ENCODE measurements around the gene APBB3. TPM values are rescaled to one million over a fixed set of nuclear protein-coding genes. Genes with fewer than 3 reads are reported as not detected.

The APBB3 gene
- total RNA-seq, 4 donors from 2014 or later = 20.2 to 33.5 (median 26.1) TPM

DNA sequence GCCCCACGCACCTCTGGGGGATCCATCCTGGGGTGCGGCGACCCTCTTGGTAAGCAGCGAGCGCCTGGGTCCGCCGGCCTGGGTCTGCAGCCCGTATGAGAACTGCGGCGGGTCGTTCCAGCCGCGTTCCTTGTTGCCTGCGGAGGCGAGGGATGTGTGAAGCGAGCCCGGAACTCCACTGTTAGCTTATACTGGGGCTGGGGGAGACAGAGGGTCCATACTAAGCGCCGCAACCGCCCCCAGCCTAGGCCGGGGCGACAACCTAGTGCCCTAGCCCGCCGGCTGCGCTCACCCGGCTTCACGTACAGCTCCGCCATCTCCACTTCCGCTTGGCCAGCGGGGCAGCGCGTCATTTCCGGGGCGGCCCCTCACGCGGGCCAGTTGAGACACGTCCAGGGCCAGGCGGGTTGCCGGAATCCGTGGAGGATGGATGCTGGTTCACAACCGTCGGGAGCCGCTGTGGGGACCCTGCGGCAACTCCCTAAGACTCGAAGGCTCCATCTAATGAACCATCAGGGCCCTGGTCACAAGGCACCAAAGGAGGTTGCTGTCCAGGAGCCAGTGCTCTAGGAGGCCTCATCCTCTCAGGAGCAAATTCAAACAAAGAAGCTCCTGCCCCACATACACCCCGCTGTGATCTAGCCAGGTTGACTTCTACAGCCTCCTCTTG, 7.1 kb downstream of the APBB3 start, which contains the start of gene SRA1:
Gene SRA1 (minus strand): TSS at position 338 of the 670 bp plus-strand sequence. CDS start 21 bp downstream, at position 317.
- peak; percentile 90 to 92 for DNase-seq
- H3K4me3 ChIP-seq (replicated peaks in 1 of 3) = peak within 1 kb of the TSS; percentile 22 to 91 (median 66)
- WGBS, 2 donors = 2 to 11% methylated on average over 1 to 14 of the region's 46 CpGs
- H3K36me3 ChIP-seq = peaks cover 5 to 10% of the 10 kb centered on the region in 2 donors
- H3K9me3 ChIP-seq = no peaks in the 10 kb centered on the region
- H3K27me3 ChIP-seq = no peaks in the 10 kb centered on the region
- H3K4me1 ChIP-seq = peaks cover 9 to 22% of the 10 kb centered on the region in 2 donors
- intact Hi-C loops (cut with DNase I) = no loop called here
- peak within 1 kb of the TSS; percentile 50 to 83 (median 65) for H3K27ac ChIP-seq
- peak in 1 of 2 donors; percentile 95 for TF ChIP-seq POLR2A (IDR thresholded peaks at IDR 0.05)
- TF ChIP-seq, protein P1, sequence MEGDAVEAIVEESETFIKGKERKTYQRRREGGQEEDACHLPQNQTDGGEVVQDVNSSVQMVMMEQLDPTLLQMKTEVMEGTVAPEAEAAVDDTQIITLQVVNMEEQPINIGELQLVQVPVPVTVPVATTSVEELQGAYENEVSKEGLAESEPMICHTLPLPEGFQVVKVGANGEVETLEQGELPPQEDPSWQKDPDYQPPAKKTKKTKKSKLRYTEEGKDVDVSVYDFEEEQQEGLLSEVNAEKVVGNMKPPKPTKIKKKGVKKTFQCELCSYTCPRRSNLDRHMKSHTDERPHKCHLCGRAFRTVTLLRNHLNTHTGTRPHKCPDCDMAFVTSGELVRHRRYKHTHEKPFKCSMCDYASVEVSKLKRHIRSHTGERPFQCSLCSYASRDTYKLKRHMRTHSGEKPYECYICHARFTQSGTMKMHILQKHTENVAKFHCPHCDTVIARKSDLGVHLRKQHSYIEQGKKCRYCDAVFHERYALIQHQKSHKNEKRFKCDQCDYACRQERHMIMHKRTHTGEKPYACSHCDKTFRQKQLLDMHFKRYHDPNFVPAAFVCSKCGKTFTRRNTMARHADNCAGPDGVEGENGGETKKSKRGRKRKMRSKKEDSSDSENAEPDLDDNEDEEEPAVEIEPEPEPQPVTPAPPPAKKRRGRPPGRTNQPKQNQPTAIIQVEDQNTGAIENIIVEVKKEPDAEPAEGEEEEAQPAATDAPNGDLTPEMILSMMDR (IDR thresholded peaks at IDR 0.05) = no peak

DNA sequence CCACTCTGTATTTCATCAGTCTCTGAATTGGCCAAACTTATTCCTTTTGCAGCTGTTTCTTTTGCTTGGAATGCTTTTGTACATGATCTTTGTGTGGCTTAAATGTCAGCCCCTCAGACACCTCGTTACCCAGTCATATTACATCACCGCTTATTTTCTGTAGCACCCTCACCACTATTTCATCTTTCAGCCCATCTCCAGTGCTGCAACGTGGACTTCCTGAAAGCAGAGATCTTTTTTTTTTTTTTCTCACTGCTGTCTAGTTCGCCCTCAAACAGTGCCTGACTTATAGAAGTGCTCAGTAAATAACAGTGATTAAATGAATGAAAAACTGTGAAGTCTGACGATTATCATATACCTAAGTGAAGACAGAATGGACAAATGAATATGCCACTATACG, 8.0 kb downstream of the APBB3 start:
- intact Hi-C loops (cut with DNase I) = no loop called here
- TF ChIP-seq, protein P1 (IDR thresholded peaks at IDR 0.05) = no peak
- TF ChIP-seq POLR2A (IDR thresholded peaks at IDR 0.05) = no peak
- DNase-seq = no peak
- H3K4me3 ChIP-seq (replicated peaks in 1 of 3) = peak overlapping the region; percentile 22 to 91 (median 66)
- H3K27ac ChIP-seq = peak overlapping the region in 1 of 3 donors; percentile 65
- no peaks in the 10 kb centered on the region for H3K27me3 ChIP-seq
- H3K4me1 ChIP-seq = peaks cover 9 to 22% of the 10 kb centered on the region in 2 donors
- no peaks in the 10 kb centered on the region for H3K9me3 ChIP-seq
- H3K36me3 ChIP-seq = peaks cover 9 to 10% of the 10 kb centered on the region in 2 donors
- 4 to 5% methylated on average over 6 of the region's 6 CpGs for WGBS, 2 donors

DNA sequence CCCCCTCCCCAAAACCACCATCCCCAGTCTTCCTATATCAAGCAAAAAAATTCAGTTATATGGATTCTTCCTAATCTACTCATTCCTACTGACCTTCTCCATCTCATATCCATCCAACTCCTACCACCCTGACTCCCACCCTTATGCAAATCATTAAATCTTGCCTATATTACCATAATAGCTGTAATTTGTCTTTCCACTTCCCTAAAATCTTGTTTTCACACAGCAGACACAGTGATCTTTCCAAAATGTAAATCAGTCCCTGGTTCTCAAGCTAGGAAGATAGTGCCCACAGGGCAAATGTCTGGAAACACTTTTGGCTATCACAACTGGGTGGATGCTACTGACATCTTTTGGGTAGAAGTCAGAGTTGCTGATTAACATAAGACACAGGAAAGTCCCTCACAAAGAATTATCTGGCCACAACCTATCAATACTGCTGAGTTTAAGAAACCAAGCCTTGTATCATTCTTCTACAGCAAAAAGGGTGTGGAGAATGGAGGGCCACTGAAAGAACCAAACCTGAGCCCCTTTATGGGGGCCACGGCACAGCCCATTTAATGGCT, 8.6 kb downstream of the APBB3 start:
- intact Hi-C loops (cut with DNase I) = no loop called here
- no peak overlapping the region for H3K4me3 ChIP-seq (replicated peaks in 1 of 3)

DNA sequence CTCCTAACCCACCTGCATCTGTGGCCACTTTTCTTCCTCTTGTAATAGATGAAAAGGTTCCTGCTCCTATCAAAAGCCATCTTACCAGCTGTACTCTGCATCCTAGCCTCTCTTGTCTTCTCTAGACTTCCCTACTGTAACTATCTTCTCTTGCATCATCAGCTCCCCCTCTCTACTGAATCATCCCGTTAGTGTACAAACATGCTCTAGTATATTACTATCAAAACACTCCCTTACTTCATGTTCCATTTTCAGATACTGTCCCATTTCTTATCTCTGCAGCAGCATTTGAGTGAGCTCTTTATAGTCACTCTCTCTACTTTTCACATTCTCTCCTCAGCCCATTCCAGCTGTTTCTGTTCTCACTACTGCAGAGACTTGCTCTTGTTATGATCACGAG, 9.9 kb downstream of the APBB3 start:
- no peak for DNase-seq
- no peak overlapping the region for H3K4me3 ChIP-seq (replicated peaks in 1 of 3)
- H3K9me3 ChIP-seq = no peaks in the 10 kb centered on the region
- intact Hi-C loops (cut with DNase I) = no loop called here
- peaks cover 12 to 21% of the 10 kb centered on the region in 2 donors for H3K36me3 ChIP-seq
- TF ChIP-seq, protein P1 (IDR thresholded peaks at IDR 0.05) = no peak
- no peak for TF ChIP-seq POLR2A (IDR thresholded peaks at IDR 0.05)
- no peaks in the 10 kb centered on the region for H3K27me3 ChIP-seq
- H3K27ac ChIP-seq = no peak overlapping the region
- WGBS, 2 donors = 68 to 70% methylated on average over 2 of the region's 2 CpGs
- H3K4me1 ChIP-seq = peaks cover 11 to 25% of the 10 kb centered on the region in 2 donors

More for the DNA sequence above, 8.6 kb downstream of the APBB3 start:
- peaks cover 12 to 13% of the 10 kb centered on the region in 2 donors for H3K36me3 ChIP-seq
- H3K4me1 ChIP-seq = peaks cover 9 to 22% of the 10 kb centered on the region in 2 donors
- H3K27ac ChIP-seq = peak overlapping the region in 1 of 3 donors; percentile 1
- no peak for DNase-seq
- no peaks in the 10 kb centered on the region for H3K9me3 ChIP-seq
- 71 to 77% methylated on average over 1 of the region's 1 CpG for WGBS, 2 donors
- no peak for TF ChIP-seq POLR2A (IDR thresholded peaks at IDR 0.05)
- TF ChIP-seq, protein P1 (IDR thresholded peaks at IDR 0.05) = no peak
- H3K27me3 ChIP-seq = no peaks in the 10 kb centered on the region

DNA sequence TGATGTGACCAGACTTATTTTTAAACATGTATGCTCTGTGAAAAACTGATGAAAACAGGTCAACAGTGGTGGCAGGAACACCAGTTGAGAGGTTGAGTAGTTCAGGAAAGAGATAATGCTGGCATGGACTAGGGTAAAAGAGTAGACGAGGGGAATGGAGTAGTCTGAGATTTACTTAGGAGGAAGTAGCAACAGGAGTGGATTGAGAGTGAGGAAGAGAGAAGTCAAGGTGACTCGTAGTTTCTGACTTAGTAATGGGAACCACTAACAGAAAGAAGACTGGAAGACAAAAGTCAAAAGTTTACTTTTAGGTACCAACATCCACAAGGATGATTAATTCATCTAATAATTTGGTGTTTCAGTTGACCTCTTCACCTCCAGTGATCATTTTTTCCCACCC, 10.7 kb downstream of the APBB3 start:
- H3K27me3 ChIP-seq = no peaks in the 10 kb centered on the region
- no peak overlapping the region for H3K27ac ChIP-seq
- no peak for TF ChIP-seq POLR2A (IDR thresholded peaks at IDR 0.05)
- TF ChIP-seq, protein P1 (IDR thresholded peaks at IDR 0.05) = no peak
- no peaks in the 10 kb centered on the region for H3K9me3 ChIP-seq
- peaks cover 12 to 21% of the 10 kb centered on the region in 2 donors for H3K36me3 ChIP-seq
- DNase-seq = no peak
- peaks cover 17 to 33% of the 10 kb centered on the region in 2 donors for H3K4me1 ChIP-seq
- intact Hi-C loops (cut with DNase I) = no loop called here
- WGBS, 2 donors = 87 to 91% methylated on average over 2 of the region's 2 CpGs
- no peak overlapping the region for H3K4me3 ChIP-seq (replicated peaks in 1 of 3)

Measured in thyroid gland (tissue), 4 donors.